Endothelial cell of umbilical vein (primary cell): ENCODE results near the gene BRPF1. TPM values are rescaled to one million over a fixed set of nuclear protein-coding genes. Genes with fewer than 3 reads are reported as not detected.

Source experiments
- BruUV-seq: library from RNA; stranded (reverse); fragments of 400-500 nt; replicated peaks from 2 replicates; lab custom pipeline; 2021; lab: Mats Ljungman, UMichigan
- CTCF ChIA-PET: fragments of 300-600, 350-600 bp; sonication (Branson Sonifier 250); formaldehyde crosslinking; loops from one replicate; lab custom pipeline; 2021; ENCODE audit warnings: antibody characterized with exemption, inconsistent platforms; lab: Charles Lee
- POLR2A ChIA-PET: fragments of 300-600, 350-600 bp; sonication (Branson Sonifier 250); formaldehyde crosslinking; loops from one replicate; lab custom pipeline; 2021; ENCODE audit warnings: antibody characterized with exemption, inconsistent platforms; lab: Charles Lee
- DNase-seq: peaks from one replicate; pipeline ENCODE4 v3.0.0-alpha.2; 2011; ENCODE audit warnings: low read depth, low spot score
- FAIRE-seq: peaks from 2 replicates; lab custom pipeline; 2011; peaks lifted over from hg19 to GRCh38; lab: Jason Lieb, UNC
- H2AFZ ChIP-seq: 2 replicates; pipeline ENCODE4 v1.6.0; 2012; ENCODE audit warnings: low read depth, low read length, control low read depth, inconsistent platforms
- H3K27ac ChIP-seq: 2 replicates; pipeline ENCODE4 v1.5.1; 2011; ENCODE audit warnings: low read depth, mild to moderate bottlenecking, control low read depth, low read length, moderate library complexity; ENCODE audit not compliant: insufficient read depth
- H3K27me3 ChIP-seq, 2 experiments: 2 replicates each; pipeline versions ENCODE4 v1.6.0 to v1.6.1; 2011; ENCODE audit warnings: low read length in 2 of 2, mixed read lengths in 1 of 2; ENCODE audit not compliant: control insufficient read depth in 2 of 2, insufficient read depth in 2 of 2
- H3K36me3 ChIP-seq, 2 experiments: 2 replicates in 1 of 2; 3 replicates in 1 of 2; pipeline ENCODE4 v1.5.1; 2011; ENCODE audit warnings: low read length in 2 of 2, mild to moderate bottlenecking in 1 of 2, moderate library complexity in 1 of 2; ENCODE audit not compliant: control insufficient read depth in 2 of 2, insufficient read depth in 2 of 2; ENCODE audit errors: extremely low read depth in 1 of 2
- H3K4me1 ChIP-seq: 3 replicates; pipeline ENCODE4 v1.5.1; 2011; ENCODE audit warnings: mild to moderate bottlenecking, low read length; ENCODE audit not compliant: control insufficient read depth, insufficient read depth; ENCODE audit errors: extremely low read depth
- H3K4me2 ChIP-seq: 2 replicates; pipeline ENCODE4 v1.6.1; 2011; ENCODE audit warnings: low read length, control low read depth, mixed read lengths; ENCODE audit not compliant: insufficient read depth
- H3K4me3 ChIP-seq, 3 experiments: fragments of 200-600 bp in 1 of 3; sonication (generic), shearing (Covaris generic) in 1 of 3; replicated peaks in 1 of 3; 2 replicates each; pipeline ENCODE4 v1.5.1; 2011 to 2016; ENCODE audit warnings: control low read depth in 3 of 3, low read length in 3 of 3, mild to moderate bottlenecking in 2 of 3, inconsistent platforms in 1 of 3, low read depth in 1 of 3, moderate library complexity in 1 of 3; ENCODE audit not compliant: insufficient read depth in 1 of 3
- H3K79me2 ChIP-seq: 2 replicates; pipeline ENCODE4 v1.6.0; 2012; ENCODE audit warnings: low read length, inconsistent platforms; ENCODE audit not compliant: control insufficient read depth, insufficient read depth
- H3K9ac ChIP-seq: replicated peaks from 2 replicates; pipeline ENCODE3; 2011; ENCODE audit warnings: low read length, control low read depth; ENCODE audit not compliant: insufficient read depth; ENCODE audit errors: extremely low read depth
- H3K9me1 ChIP-seq: replicated peaks from 3 replicates; pipeline ENCODE4 v1.6.0; 2011; ENCODE audit warnings: mild to moderate bottlenecking, low read length; ENCODE audit not compliant: control insufficient read depth, insufficient read depth; ENCODE audit errors: extremely low read depth
- H3K9me3 ChIP-seq: replicated peaks from 2 replicates; pipeline ENCODE4 v1.5.1; 2012; ENCODE audit warnings: low read length, inconsistent platforms; ENCODE audit not compliant: control insufficient read depth, insufficient read depth
- H4K20me1 ChIP-seq: replicated peaks from 2 replicates; pipeline ENCODE3; 2011; ENCODE audit warnings: mild to moderate bottlenecking, low read length; ENCODE audit not compliant: control insufficient read depth, insufficient read depth; ENCODE audit errors: extremely low read depth
- EZH2 ChIP-seq: IDR thresholded peaks from 2 replicates; pipeline ENCODE4 v1.6.1; 2012; ENCODE audit warnings: borderline replicate concordance, low read depth, mild to moderate bottlenecking, moderate library complexity, low read length, inconsistent platforms; ENCODE audit not compliant: severe bottlenecking
- FOS ChIP-seq: IDR thresholded peaks from 2 replicates; pipeline ENCODE4 v1.6.1; 2011; ENCODE audit warnings: mild to moderate bottlenecking, low read length, moderate library complexity, borderline replicate concordance; ENCODE audit not compliant: insufficient read depth
- JUN ChIP-seq: IDR thresholded peaks from 2 replicates; pipeline ENCODE4 v1.6.1; 2011; ENCODE audit warnings: borderline replicate concordance, low read depth; ENCODE audit not compliant: insufficient read length, insufficient read depth
- MAX ChIP-seq: IDR thresholded peaks from 2 replicates; pipeline ENCODE4 v1.6.1; 2011; ENCODE audit not compliant: insufficient read depth, insufficient read length
- POLR2A ChIP-seq: IDR thresholded peaks from 2 replicates; pipeline ENCODE4 v1.6.1; 2012; ENCODE audit warnings: low read depth, mild to moderate bottlenecking, control low read depth, low read length
- dilution Hi-C: fragments of 300-500 bp; cut with MboI; formaldehyde crosslinking; loops from one replicate; pipeline ENCODE4 v1.15.0; 2019; ENCODE audit warnings: low sequenced_read_pairs; ENCODE audit not compliant: extremely low pct_ligation_motif_present
- intact Hi-C: fragments of 100-400 bp; cut with micrococcal nuclease; formaldehyde crosslinking; loops from one replicate; pipeline ENCODE4 v1.10.0; 2022
- polyA plus RNA-seq, 4 experiments: library from polyadenylated mRNA; depleted of rRNA in 3 of 4; stranded (reverse) in 3 of 4; unstranded in 1 of 4; fragments of >200 nt; gene quantifications; 2 replicates each; pipeline versions ENCODE4 v1.2.1 to v1.2.3, GENCODE V29; 2011 to 2012; ENCODE audit warnings: missing spikeins in 1 of 4
- total RNA-seq: library from RNA; stranded (reverse); gene quantifications from 2 replicates; pipeline ENCODE4 v1.2.3, GENCODE V29; 2021
- TF ChIP-seq, protein P1 (sequence below), 2 donors: IDR thresholded peaks; 1 replicate in 1 of 2; 2 replicates in 1 of 2; pipeline ENCODE4 v1.5.1; 2011; ENCODE audit warnings: low read length in 2 of 2, mild to moderate bottlenecking in 2 of 2, moderate library complexity in 2 of 2, control low read depth in 1 of 2, inconsistent platforms in 1 of 2, low read depth in 1 of 2; ENCODE audit not compliant: insufficient read depth in 1 of 2; ENCODE audit errors: extremely low read depth in 1 of 2

The BRPF1 gene
- total and polyA plus RNA-seq, 2 donors (not counting 3 experiments of a cell fraction or from before 2014, with no cell fraction given): 12.5 to 26.2 TPM

DNA sequence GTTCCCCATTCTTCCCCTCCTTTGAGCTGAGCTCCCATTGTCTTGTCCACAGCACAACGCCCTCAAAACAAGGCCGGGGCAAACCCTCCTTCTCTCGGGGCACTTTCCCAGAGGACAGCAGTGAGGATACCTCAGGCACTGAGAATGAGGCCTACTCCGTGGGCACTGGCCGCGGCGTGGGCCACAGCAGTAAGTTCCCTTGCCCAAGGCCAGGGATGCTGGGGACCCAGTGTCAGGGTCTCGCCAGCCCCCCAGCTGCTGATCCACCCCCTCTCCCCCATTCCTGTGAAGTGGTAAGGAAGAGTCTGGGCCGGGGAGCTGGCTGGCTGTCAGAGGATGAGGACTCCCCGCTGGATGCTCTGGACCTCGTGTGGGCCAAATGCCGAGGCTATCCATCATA, 14.0 kb downstream of the BRPF1 start:
- H3K79me2 ChIP-seq: peaks cover 3% of the 10 kb centered on the region
- CTCF ChIA-PET: interaction anchor here (1.3 kb wide), 1 partner anchor 8 kb away, joined by 3 read pairs; no protein-coding TSS in a partner anchor
- FAIRE-seq: no peak
- H3K36me3 ChIP-seq: peaks cover 28 to 71% of the 10 kb centered on the region in 2 experiments
- DNase-seq: no peak
- H3K9me1 ChIP-seq: no peaks in the 10 kb centered on the region
- H3K27me3 ChIP-seq: no peaks in the 10 kb centered on the region
- no peak overlapping the region for H3K9ac ChIP-seq
- POLR2A ChIA-PET: no interaction called here
- TF ChIP-seq POLR2A (no peak), FOS (no peak), JUN (no peak), MAX (no peak), EZH2 (no peak)
- TF ChIP-seq, protein P1, sequence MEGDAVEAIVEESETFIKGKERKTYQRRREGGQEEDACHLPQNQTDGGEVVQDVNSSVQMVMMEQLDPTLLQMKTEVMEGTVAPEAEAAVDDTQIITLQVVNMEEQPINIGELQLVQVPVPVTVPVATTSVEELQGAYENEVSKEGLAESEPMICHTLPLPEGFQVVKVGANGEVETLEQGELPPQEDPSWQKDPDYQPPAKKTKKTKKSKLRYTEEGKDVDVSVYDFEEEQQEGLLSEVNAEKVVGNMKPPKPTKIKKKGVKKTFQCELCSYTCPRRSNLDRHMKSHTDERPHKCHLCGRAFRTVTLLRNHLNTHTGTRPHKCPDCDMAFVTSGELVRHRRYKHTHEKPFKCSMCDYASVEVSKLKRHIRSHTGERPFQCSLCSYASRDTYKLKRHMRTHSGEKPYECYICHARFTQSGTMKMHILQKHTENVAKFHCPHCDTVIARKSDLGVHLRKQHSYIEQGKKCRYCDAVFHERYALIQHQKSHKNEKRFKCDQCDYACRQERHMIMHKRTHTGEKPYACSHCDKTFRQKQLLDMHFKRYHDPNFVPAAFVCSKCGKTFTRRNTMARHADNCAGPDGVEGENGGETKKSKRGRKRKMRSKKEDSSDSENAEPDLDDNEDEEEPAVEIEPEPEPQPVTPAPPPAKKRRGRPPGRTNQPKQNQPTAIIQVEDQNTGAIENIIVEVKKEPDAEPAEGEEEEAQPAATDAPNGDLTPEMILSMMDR (IDR thresholded peaks at IDR 0.05; ENCODE audit: extremely low read depth in 1 of 2, insufficient read depth in 1 of 2, low read depth in 1 of 2, low read length in 2 of 2): no peak
- intact Hi-C loops (no loop called here), dilution Hi-C loops (no loop called here)
- peaks cover 24% of the 10 kb centered on the region for H3K4me1 ChIP-seq
- H3K27ac ChIP-seq: no peak overlapping the region
- no peaks in the 10 kb centered on the region for H4K20me1 ChIP-seq
- no peak overlapping the region for H3K4me2 ChIP-seq
- no peak overlapping the region for H2AFZ ChIP-seq
- BruUV-seq: no TSS peak
- H3K4me3 ChIP-seq: no peak overlapping the region
- H3K9me3 ChIP-seq: no peaks in the 10 kb centered on the region
